B cell (primary cell): Measurements from ENCODE around the gene MYOCD.

ENCODE experiments used
- EZH2 ChIP-seq: IDR thresholded peaks from 2 replicates; pipeline ENCODE4 v1.6.1; 2012; ENCODE audit warnings: borderline replicate concordance, low read depth, mild to moderate bottlenecking, moderate library complexity, low read length; ENCODE audit not compliant: insufficient read depth, poor library complexity, severe bottlenecking
- TF ChIP-seq, protein P1 (sequence below): fragments of 200-600 bp; IDR thresholded peaks from one replicate; pipeline ENCODE4 v1.8.0; 2022; ENCODE audit warnings: antibody characterized with exemption, mild to moderate bottlenecking

DNA sequence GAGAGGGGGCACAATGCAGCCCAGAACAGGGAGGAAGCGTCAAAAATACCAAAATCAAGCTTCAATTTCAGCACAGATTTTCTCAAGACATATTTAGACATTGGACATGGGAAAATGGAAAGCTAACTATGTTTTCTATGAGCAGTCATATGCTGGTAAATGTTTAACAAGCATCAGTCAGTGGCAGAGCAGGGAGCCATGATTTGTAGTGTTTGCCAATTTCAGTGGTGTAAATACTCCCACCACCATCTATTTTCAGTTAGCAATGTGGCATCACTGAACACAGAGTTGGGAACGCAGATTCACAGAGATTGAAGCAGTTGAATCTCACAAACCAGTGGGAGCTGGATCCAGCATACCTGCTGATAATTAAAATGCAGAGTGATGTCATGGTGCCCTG, 24.6 kb upstream of the MYOCD start:
- TF ChIP-seq, protein P1, sequence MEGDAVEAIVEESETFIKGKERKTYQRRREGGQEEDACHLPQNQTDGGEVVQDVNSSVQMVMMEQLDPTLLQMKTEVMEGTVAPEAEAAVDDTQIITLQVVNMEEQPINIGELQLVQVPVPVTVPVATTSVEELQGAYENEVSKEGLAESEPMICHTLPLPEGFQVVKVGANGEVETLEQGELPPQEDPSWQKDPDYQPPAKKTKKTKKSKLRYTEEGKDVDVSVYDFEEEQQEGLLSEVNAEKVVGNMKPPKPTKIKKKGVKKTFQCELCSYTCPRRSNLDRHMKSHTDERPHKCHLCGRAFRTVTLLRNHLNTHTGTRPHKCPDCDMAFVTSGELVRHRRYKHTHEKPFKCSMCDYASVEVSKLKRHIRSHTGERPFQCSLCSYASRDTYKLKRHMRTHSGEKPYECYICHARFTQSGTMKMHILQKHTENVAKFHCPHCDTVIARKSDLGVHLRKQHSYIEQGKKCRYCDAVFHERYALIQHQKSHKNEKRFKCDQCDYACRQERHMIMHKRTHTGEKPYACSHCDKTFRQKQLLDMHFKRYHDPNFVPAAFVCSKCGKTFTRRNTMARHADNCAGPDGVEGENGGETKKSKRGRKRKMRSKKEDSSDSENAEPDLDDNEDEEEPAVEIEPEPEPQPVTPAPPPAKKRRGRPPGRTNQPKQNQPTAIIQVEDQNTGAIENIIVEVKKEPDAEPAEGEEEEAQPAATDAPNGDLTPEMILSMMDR: no peak
- TF ChIP-seq EZH2: no peak
